Activated naive CD8-positive, alpha-beta T cell treated with anti-CD3 and anti-CD28 coated beads, Interleukin-2, amount 50 U/mL, for 24 hours (primary cell): ENCODE results near the gene TMOD2.

Experiments
- ATAC-seq: fragments of 150-1000 bp; cut with Tn5 transposase; one replicate; pipeline ENCODE4 v1.10.0; 2021
- DNase-seq: peaks from one replicate; pipeline ENCODE4 v3.0.0; 2021
- H3K27ac Mint-ChIP-seq: one replicate; pipeline ENCODE4 v1.8.0; 2021; ENCODE audit warnings: mild to moderate bottlenecking, mixed read lengths
- H3K27me3 Mint-ChIP-seq: one replicate; pipeline ENCODE4 v1.8.0; 2021; ENCODE audit warnings: mixed read lengths
- H3K36me3 Mint-ChIP-seq: one replicate; pipeline ENCODE4 v1.8.0; 2021; ENCODE audit warnings: low read depth, mixed read lengths
- H3K4me1 Mint-ChIP-seq: one replicate; pipeline ENCODE4 v1.8.0; 2021; ENCODE audit warnings: mixed read lengths
- H3K4me3 Mint-ChIP-seq: one replicate; pipeline ENCODE4 v1.8.0; 2021; ENCODE audit warnings: mild to moderate bottlenecking, moderate library complexity, mixed read lengths
- H3K9me3 Mint-ChIP-seq: one replicate; pipeline ENCODE4 v1.8.0; 2021; ENCODE audit warnings: mixed read lengths

TMOD2 gene

GRCh38 chr15:51751697-51752683, 593 bp downstream of the TMOD2 start:
- ATAC-seq (peak; percentile 34), DNase-seq (peak; percentile 18)
- Mint-ChIP-seq H3K9me3 (no peaks in the 10 kb centered on the region), H3K27me3 (peaks cover 8% of the 10 kb centered on the region), H3K4me1 (peaks cover 26% of the 10 kb centered on the region), H3K4me3 (peak overlapping the region; percentile 81), H3K27ac (no peak overlapping the region), H3K36me3 (no peaks in the 10 kb centered on the region)

- no peak for DNase-seq
- ATAC-seq, result no peak
- H3K36me3 Mint-ChIP-seq, result no peaks in the 10 kb centered on the region
- no peaks in the 10 kb centered on the region for H3K9me3 Mint-ChIP-seq
- peaks cover 26% of the 10 kb centered on the region for H3K4me1 Mint-ChIP-seq
- no peak overlapping the region for H3K27ac Mint-ChIP-seq
- peak overlapping the region; percentile 45 for H3K4me3 Mint-ChIP-seq
- peaks cover 8% of the 10 kb centered on the region for H3K27me3 Mint-ChIP-seq
These were observed 1.5 kb downstream of the TMOD2 start for GRCh38 chr15:51752888-51753287.

- Mint-ChIP-seq H3K36me3 (no peaks in the 10 kb centered on the region), H3K27me3 (peaks cover 8% of the 10 kb centered on the region), H3K4me1 (peaks cover 26% of the 10 kb centered on the region), H3K4me3 (no peak overlapping the region), H3K9me3 (no peaks in the 10 kb centered on the region), H3K27ac (no peak overlapping the region)
- DNase-seq, result no peak
- ATAC-seq, result no peak
These were observed 2.9 kb downstream of the TMOD2 start for GRCh38 chr15:51754267-51754666.

- ATAC-seq, result no peak
- DNase-seq, result no peak
- Mint-ChIP-seq H3K4me3 (no peak overlapping the region), H3K27me3 (peaks cover 8% of the 10 kb centered on the region), H3K4me1 (peaks cover 24% of the 10 kb centered on the region), H3K27ac (no peak overlapping the region), H3K9me3 (no peaks in the 10 kb centered on the region), H3K36me3 (no peaks in the 10 kb centered on the region)
These were observed 4.4 kb downstream of the TMOD2 start for GRCh38 chr15:51755790-51756189.

GRCh38 chr15:51756482-51756881, 5.1 kb downstream of the TMOD2 start:
- peaks cover 22% of the 10 kb centered on the region for H3K4me1 Mint-ChIP-seq
- no peak for DNase-seq
- H3K9me3 Mint-ChIP-seq, result no peaks in the 10 kb centered on the region
- no peak overlapping the region for H3K27ac Mint-ChIP-seq
- no peaks in the 10 kb centered on the region for H3K36me3 Mint-ChIP-seq
- ATAC-seq, result no peak
- H3K27me3 Mint-ChIP-seq, result peaks cover 6% of the 10 kb centered on the region
- H3K4me3 Mint-ChIP-seq, result no peak overlapping the region

- no peak for ATAC-seq
- H3K27me3 Mint-ChIP-seq, result peaks cover 6% of the 10 kb centered on the region
- no peak overlapping the region for H3K4me3 Mint-ChIP-seq
- DNase-seq, result no peak
- H3K27ac Mint-ChIP-seq, result no peak overlapping the region
- no peaks in the 10 kb centered on the region for H3K36me3 Mint-ChIP-seq
- H3K4me1 Mint-ChIP-seq, result peaks cover 16% of the 10 kb centered on the region
- no peaks in the 10 kb centered on the region for H3K9me3 Mint-ChIP-seq
These were observed 6.1 kb downstream of the TMOD2 start for GRCh38 chr15:51757450-51757849.

- no peaks in the 10 kb centered on the region for H3K36me3 Mint-ChIP-seq
These were observed 7.2 kb downstream of the TMOD2 start for GRCh38 chr15:51758645-51759044.

GRCh38 chr15:51759557-51760070, 8.2 kb downstream of the TMOD2 start:
- ATAC-seq (no peak), DNase-seq (no peak)
- no peaks in the 10 kb centered on the region for H3K27me3 Mint-ChIP-seq
- no peak overlapping the region for H3K4me3 Mint-ChIP-seq
- no peaks in the 10 kb centered on the region for H3K9me3 Mint-ChIP-seq
- H3K27ac Mint-ChIP-seq, result no peak overlapping the region
- no peaks in the 10 kb centered on the region for H3K36me3 Mint-ChIP-seq
- H3K4me1 Mint-ChIP-seq, result peaks cover 2% of the 10 kb centered on the region

More at GRCh38 chr15:51758645-51759044, 7.2 kb downstream of the TMOD2 start:
- DNase-seq (no peak), ATAC-seq (no peak)
- Mint-ChIP-seq H3K27ac (no peak overlapping the region), H3K27me3 (peaks cover under 1% of the 10 kb centered on the region), H3K4me1 (peaks cover 7% of the 10 kb centered on the region), H3K4me3 (no peak overlapping the region), H3K9me3 (no peaks in the 10 kb centered on the region)

- H3K36me3 Mint-ChIP-seq, result no peaks in the 10 kb centered on the region
- H3K27ac Mint-ChIP-seq, result peak overlapping the region; percentile 25
- DNase-seq (no peak), ATAC-seq (no peak)
- H3K9me3 Mint-ChIP-seq, result no peaks in the 10 kb centered on the region
- H3K27me3 Mint-ChIP-seq, result no peaks in the 10 kb centered on the region
- no peak overlapping the region for H3K4me3 Mint-ChIP-seq
- H3K4me1 Mint-ChIP-seq, result peaks cover 2% of the 10 kb centered on the region
These were observed 9.4 kb downstream of the TMOD2 start for GRCh38 chr15:51760805-51761204.

- Mint-ChIP-seq H3K27ac (no peak overlapping the region), H3K36me3 (peaks cover 8% of the 10 kb centered on the region)
- no peak for ATAC-seq
These were observed 14.4 kb downstream of the TMOD2 start for GRCh38 chr15:51765751-51766150.

GRCh38 chr15:51766341-51766740, 14.9 kb downstream of the TMOD2 start:
- no peak for DNase-seq
- H3K36me3 Mint-ChIP-seq, result peaks cover 8% of the 10 kb centered on the region
- no peaks in the 10 kb centered on the region for H3K27me3 Mint-ChIP-seq
- no peak overlapping the region for H3K27ac Mint-ChIP-seq
- no peak for ATAC-seq
- no peaks in the 10 kb centered on the region for H3K9me3 Mint-ChIP-seq
- no peak overlapping the region for H3K4me3 Mint-ChIP-seq
- peaks cover 6% of the 10 kb centered on the region for H3K4me1 Mint-ChIP-seq

More at GRCh38 chr15:51765751-51766150, 14.4 kb downstream of the TMOD2 start:
- DNase-seq, result no peak
- H3K4me3 Mint-ChIP-seq, result no peak overlapping the region
- H3K4me1 Mint-ChIP-seq, result peaks cover 7% of the 10 kb centered on the region
- H3K9me3 Mint-ChIP-seq, result no peaks in the 10 kb centered on the region
- H3K27me3 Mint-ChIP-seq, result no peaks in the 10 kb centered on the region

- no peak overlapping the region for H3K27ac Mint-ChIP-seq
- H3K27me3 Mint-ChIP-seq, result no peaks in the 10 kb centered on the region
- peaks cover 8% of the 10 kb centered on the region for H3K36me3 Mint-ChIP-seq
- H3K4me3 Mint-ChIP-seq, result no peak overlapping the region
- DNase-seq (peak; percentile 7), ATAC-seq (no peak)
- peaks cover 6% of the 10 kb centered on the region for H3K4me1 Mint-ChIP-seq
- H3K9me3 Mint-ChIP-seq, result no peaks in the 10 kb centered on the region
These were observed 16.6 kb downstream of the TMOD2 start for GRCh38 chr15:51768018-51768417.

- no peak overlapping the region for H3K27ac Mint-ChIP-seq
- no peak for ATAC-seq
- no peaks in the 10 kb centered on the region for H3K27me3 Mint-ChIP-seq
- no peak for DNase-seq
- H3K4me3 Mint-ChIP-seq, result no peak overlapping the region
- peaks cover 6% of the 10 kb centered on the region for H3K4me1 Mint-ChIP-seq
- H3K9me3 Mint-ChIP-seq, result no peaks in the 10 kb centered on the region
- peaks cover 12% of the 10 kb centered on the region for H3K36me3 Mint-ChIP-seq
These were observed 19.5 kb downstream of the TMOD2 start for GRCh38 chr15:51770902-51771301.

GRCh38 chr15:51771773-51772172, 20.4 kb downstream of the TMOD2 start:
- Mint-ChIP-seq H3K9me3 (no peaks in the 10 kb centered on the region), H3K27ac (no peak overlapping the region)

GRCh38 chr15:51774916-51775315, 23.5 kb downstream of the TMOD2 start:
- ATAC-seq (no peak), DNase-seq (no peak)
- Mint-ChIP-seq H3K36me3 (peaks cover 5% of the 10 kb centered on the region), H3K4me1 (peaks cover 4% of the 10 kb centered on the region), H3K4me3 (no peak overlapping the region), H3K27me3 (no peaks in the 10 kb centered on the region), H3K27ac (no peak overlapping the region), H3K9me3 (no peaks in the 10 kb centered on the region)

More at GRCh38 chr15:51771773-51772172, 20.4 kb downstream of the TMOD2 start:
- ATAC-seq (no peak), DNase-seq (no peak)
- Mint-ChIP-seq H3K4me1 (peaks cover 10% of the 10 kb centered on the region), H3K4me3 (no peak overlapping the region), H3K36me3 (peaks cover 13% of the 10 kb centered on the region), H3K27me3 (no peaks in the 10 kb centered on the region)
